Upper lobe of left lung (tissue), 6 donors: ENCODE data around the gene ARHGAP15. TPM values are rescaled to one million over a fixed set of nuclear protein-coding genes. Genes with fewer than 3 reads are reported as not detected.

Source experiments
- ATAC-seq, 2 donors: fragments of 200-7000 bp; cut with Tn5 transposase; one replicate each; pipeline ENCODE4 v1.9.1; 2022; ENCODE audit warnings: mild to moderate bottlenecking in 2 of 2, moderate library complexity in 2 of 2; ENCODE audit not compliant: low FRiP score in 2 of 2
- DNase-seq, 2 donors: peaks; one replicate each; pipeline ENCODE4 v3.0.0-alpha.2; 2019 to 2020
- H3K27ac ChIP-seq, 4 donors: fragments of 200-600 bp; sonication (generic); one replicate each; pipeline ENCODE4 v1.5.1; 2016 to 2019
- H3K27me3 ChIP-seq, 4 donors: fragments of 200-600 bp; sonication (generic); one replicate each; pipeline ENCODE4 v1.5.1; 2017 to 2019
- H3K36me3 ChIP-seq, 4 donors: fragments of 200-600 bp; sonication (generic); one replicate each; pipeline ENCODE4 v1.5.1; 2016 to 2019
- H3K4me1 ChIP-seq, 4 donors: fragments of 200-600 bp; sonication (generic); one replicate each; pipeline ENCODE4 v1.5.1; 2018 to 2019
- H3K4me3 ChIP-seq, 4 donors: fragments of 200-600 bp; sonication (generic); one replicate each; pipeline ENCODE4 v1.5.1; 2017 to 2019; ENCODE audit warnings: mild to moderate bottlenecking in 2 of 4, moderate library complexity in 1 of 4
- H3K9me3 ChIP-seq, 4 donors: fragments of 200-600 bp; sonication (generic); one replicate each; pipeline ENCODE4 v1.5.1; 2018 to 2019
- CTCF ChIP-seq, 6 experiments: fragments of 450-650 bp in 4 of 6; fragments of 200-600 bp in 2 of 6; sonication (generic) in 2 of 6; IDR thresholded peaks; one replicate each; pipeline ENCODE4 v1.5.1; 2016 to 2019; ENCODE audit warnings: antibody characterized with exemption in 6 of 6
- EP300 ChIP-seq, 4 donors: sonication (generic); formaldehyde crosslinking; IDR thresholded peaks; one replicate each; pipeline ENCODE4 v1.5.1; 2017; ENCODE audit warnings: antibody characterized with exemption in 4 of 4, control low read depth in 2 of 4
- POLR2A ChIP-seq, 4 donors: fragments of 450-650 bp; IDR thresholded peaks; one replicate each; pipeline ENCODE4 v1.5.1; 2016 to 2017; ENCODE audit warnings: antibody characterized with exemption in 4 of 4, mild to moderate bottlenecking in 2 of 4
- POLR2AphosphoS5 ChIP-seq, 2 donors: sonication (generic); formaldehyde crosslinking; IDR thresholded peaks; one replicate each; pipeline ENCODE4 v1.5.1; 2017; ENCODE audit warnings: antibody characterized with exemption in 2 of 2
- WGBS, 2 donors: methylation state at CpG; one replicate each; pipeline ENCODE4 v1.1.5; 2017 to 2018; 5-methylcytosine and 5-hydroxymethylcytosine counted together
- total RNA-seq, 6 donors: library from RNA; depleted of rRNA in 4 of 6; stranded (reverse); fragments of >200 nt in 4 of 6; gene quantifications; one replicate each; pipeline versions ENCODE4 v1.1.0 to v1.2.1, GENCODE V29; 2016 to 2021
- donor health status: DM: no; HTN: no; CAD: no; lungs with moderate emphysema.
- donor health status: DM: no; HTN: yes; CAD: no; lungs with severe emphysema.

Gene ARHGAP15
- total RNA-seq, 6 donors from 2014 or later = 11.9 to 57.6 (median 17.5) TPM

- WGBS, 2 donors = 69 to 74% methylated on average over 3 of the region's 3 CpGs
- ATAC-seq (no peak), DNase-seq (no peak)
- Histone ChIP-seq H3K36me3 (no peaks in the 10 kb centered on the region), H3K27ac (no peak overlapping the region), H3K4me1 (no peaks in the 10 kb centered on the region), H3K4me3 (no peak overlapping the region), H3K27me3 (no peaks in the 10 kb centered on the region), H3K9me3 (peaks cover 0 to 4% (median 0%) of the 10 kb centered on the region in 4 donors)
- TF ChIP-seq CTCF (IDR thresholded peaks at IDR 0.05) (no peak), POLR2AphosphoS5 (IDR thresholded peaks at IDR 0.05) (no peak), POLR2A (IDR thresholded peaks at IDR 0.05) (no peak), EP300 (IDR thresholded peaks at IDR 0.05) (no peak)
Observed at GRCh38 chr2:143230506-143231253, 101.5 kb downstream of the ARHGAP15 start.

DNA sequence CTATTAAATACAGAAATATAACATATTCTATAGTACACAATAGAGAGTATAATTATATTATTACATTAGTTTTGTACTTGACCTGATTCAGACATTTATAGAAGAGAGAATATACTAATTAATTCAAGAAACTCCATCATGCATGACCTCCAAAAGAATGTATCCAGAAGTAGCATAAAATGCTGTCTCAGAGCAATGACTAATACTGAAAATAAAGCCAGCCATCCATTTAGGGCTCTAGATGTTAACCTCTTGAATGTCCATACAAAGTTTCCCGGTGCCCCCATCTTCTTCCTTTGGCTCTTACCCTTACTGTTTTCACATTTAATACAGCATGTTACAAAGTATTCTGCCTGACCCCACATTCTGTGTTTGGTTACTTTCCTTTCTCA, 102.0 kb downstream of the ARHGAP15 start:
- TF ChIP-seq CTCF (IDR thresholded peaks at IDR 0.05) = no peak
- TF ChIP-seq EP300 (IDR thresholded peaks at IDR 0.05) = no peak
- H3K4me1 ChIP-seq = no peaks in the 10 kb centered on the region
- ATAC-seq (no peak), DNase-seq (no peak)
- no peak overlapping the region for H3K27ac ChIP-seq
- H3K9me3 ChIP-seq = peaks cover 0 to 4% (median 0%) of the 10 kb centered on the region in 4 donors
- WGBS, 2 donors = 29 to 33% methylated on average over 1 of the region's 1 CpG
- H3K4me3 ChIP-seq = no peak overlapping the region
- H3K36me3 ChIP-seq = no peaks in the 10 kb centered on the region
- H3K27me3 ChIP-seq = no peaks in the 10 kb centered on the region

GRCh38 chr2:143237146-143237777, 108.0 kb downstream of the ARHGAP15 start:
- H3K36me3 ChIP-seq = no peaks in the 10 kb centered on the region
- DNase-seq (no peak), ATAC-seq (no peak)
- H3K27ac ChIP-seq = no peak overlapping the region
- H3K4me1 ChIP-seq = no peaks in the 10 kb centered on the region
- 78 to 89% methylated on average over 8 of the region's 8 CpGs for WGBS, 2 donors
- no peak overlapping the region for H3K4me3 ChIP-seq
- no peaks in the 10 kb centered on the region for H3K27me3 ChIP-seq
- TF ChIP-seq EP300 (IDR thresholded peaks at IDR 0.05) (no peak), POLR2AphosphoS5 (IDR thresholded peaks at IDR 0.05) (no peak), POLR2A (IDR thresholded peaks at IDR 0.05) (no peak), CTCF (IDR thresholded peaks at IDR 0.05) (no peak)
- H3K9me3 ChIP-seq = peaks cover 0 to 4% (median 0%) of the 10 kb centered on the region in 4 donors

DNA sequence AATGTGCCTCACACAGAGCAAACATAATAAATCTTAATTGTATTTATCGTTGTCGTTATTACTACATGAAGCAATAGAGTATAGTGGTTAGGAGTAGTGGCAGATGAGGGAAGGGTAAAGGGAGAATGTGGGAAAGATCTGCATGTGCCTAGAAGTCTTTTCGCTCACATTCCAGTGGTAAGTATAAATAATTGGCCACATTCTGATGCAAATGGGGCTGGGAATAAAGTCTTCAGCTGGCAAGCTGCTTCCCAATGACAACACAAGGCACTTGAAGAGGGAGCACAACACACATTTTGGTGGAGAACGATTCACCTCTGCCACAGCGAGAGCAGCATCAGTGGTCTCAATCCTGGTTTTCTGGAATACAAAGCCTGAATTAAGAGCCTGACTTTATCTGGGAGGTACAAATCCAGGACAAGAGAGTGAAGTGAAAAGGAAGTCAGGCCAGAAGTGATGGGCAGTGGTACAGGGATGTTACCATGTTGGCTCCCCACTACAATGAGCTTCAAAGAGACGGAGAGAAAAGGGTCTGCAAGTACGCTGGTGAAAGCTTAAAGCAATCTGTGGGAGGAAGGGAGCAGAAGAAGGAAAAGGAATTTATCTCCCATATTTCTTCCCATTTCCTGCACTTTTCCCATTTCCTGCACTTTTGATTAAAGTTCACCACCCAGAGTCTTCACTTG, 112.3 kb downstream of the ARHGAP15 start:
- Histone ChIP-seq H3K4me1 (peaks cover 0 to 1% (median 0%) of the 10 kb centered on the region in 4 donors), H3K36me3 (no peaks in the 10 kb centered on the region), H3K27ac (no peak overlapping the region), H3K4me3 (no peak overlapping the region), H3K27me3 (no peaks in the 10 kb centered on the region), H3K9me3 (no peaks in the 10 kb centered on the region)
- DNase-seq (no peak), ATAC-seq (no peak)
- 86 to 92% methylated on average over 7 of the region's 7 CpGs for WGBS, 2 donors
- TF ChIP-seq CTCF (IDR thresholded peaks at IDR 0.05) = no peak
- no peak for TF ChIP-seq EP300 (IDR thresholded peaks at IDR 0.05)
- TF ChIP-seq POLR2AphosphoS5 (IDR thresholded peaks at IDR 0.05) = no peak
- TF ChIP-seq POLR2A (IDR thresholded peaks at IDR 0.05) = no peak
